ENCODE data around the gene PRDM11. TPM values are rescaled to one million over a fixed set of nuclear protein-coding genes. Genes with fewer than 3 reads are reported as not detected.

PRDM11 gene
- total RNA-seq, 1 experiment from 2014 or later, result 10.7 TPM

DNA sequence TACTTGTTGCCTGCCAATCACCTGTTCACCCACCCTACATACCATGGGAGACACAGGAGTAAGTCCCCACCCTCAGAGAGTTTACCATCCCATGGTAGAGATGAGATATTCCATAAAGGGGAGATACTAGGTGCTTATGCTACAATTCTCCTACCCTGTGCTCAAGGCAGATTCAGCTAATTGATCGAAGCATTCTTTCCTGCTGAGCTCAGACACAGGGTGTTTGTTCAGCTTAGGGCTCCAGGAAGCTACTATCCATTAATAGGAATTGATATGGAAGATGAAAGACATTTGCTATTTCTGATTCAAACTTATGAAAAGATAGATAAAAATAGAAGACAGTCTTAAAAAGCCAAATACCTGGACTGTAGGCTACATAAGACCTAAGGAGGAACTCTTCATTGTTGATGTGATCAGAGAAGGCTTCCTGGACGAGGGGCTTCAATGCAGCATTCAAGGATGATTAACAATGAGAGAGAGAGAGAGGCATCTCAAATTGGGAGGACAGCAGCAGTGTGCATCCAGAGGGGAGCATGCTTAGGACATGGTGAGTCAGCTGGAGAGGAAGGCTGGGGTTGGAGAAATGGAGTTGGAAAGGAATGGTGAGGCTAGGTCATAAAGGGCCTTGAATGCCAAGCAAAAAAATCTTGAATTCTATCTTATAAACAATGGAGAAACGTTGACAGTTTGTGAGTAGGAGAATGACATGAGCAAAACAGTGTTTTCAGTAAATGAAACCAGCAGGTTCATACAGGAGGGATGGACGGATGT, 124.7 kb downstream of the PRDM11 start:
- no peak overlapping the region for H3K4me2 ChIP-seq
- CTCF ChIA-PET, result no interaction called here
- no peak overlapping the region for H3K4me3 ChIP-seq

DNA sequence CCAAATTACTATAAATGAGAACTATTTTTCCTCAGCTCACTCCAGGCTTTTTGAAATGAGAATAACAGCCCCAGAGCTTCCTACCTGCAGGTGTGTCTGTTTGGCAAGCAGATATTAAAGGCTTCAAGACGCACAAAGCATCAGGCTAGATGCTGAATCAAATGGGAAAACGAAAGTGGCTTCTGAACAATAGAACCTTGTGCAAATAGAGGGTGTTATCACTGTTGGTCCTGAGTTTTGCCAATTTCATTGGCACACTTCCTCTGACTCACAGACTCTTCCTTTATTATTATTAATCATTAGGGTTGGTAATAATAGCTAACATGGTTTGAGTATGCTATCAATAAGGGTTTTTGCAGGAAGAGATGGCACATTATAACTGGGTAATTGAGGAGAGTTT, 126.3 kb downstream of the PRDM11 start:
- TF ChIP-seq, protein P1, sequence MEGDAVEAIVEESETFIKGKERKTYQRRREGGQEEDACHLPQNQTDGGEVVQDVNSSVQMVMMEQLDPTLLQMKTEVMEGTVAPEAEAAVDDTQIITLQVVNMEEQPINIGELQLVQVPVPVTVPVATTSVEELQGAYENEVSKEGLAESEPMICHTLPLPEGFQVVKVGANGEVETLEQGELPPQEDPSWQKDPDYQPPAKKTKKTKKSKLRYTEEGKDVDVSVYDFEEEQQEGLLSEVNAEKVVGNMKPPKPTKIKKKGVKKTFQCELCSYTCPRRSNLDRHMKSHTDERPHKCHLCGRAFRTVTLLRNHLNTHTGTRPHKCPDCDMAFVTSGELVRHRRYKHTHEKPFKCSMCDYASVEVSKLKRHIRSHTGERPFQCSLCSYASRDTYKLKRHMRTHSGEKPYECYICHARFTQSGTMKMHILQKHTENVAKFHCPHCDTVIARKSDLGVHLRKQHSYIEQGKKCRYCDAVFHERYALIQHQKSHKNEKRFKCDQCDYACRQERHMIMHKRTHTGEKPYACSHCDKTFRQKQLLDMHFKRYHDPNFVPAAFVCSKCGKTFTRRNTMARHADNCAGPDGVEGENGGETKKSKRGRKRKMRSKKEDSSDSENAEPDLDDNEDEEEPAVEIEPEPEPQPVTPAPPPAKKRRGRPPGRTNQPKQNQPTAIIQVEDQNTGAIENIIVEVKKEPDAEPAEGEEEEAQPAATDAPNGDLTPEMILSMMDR (conservative IDR thresholded peaks at IDR 0.05), result no peak
- no peak for TF ChIP-seq EZH2 (IDR thresholded peaks at IDR 0.05; ENCODE audit: low read depth)
- peaks cover 51% of the 10 kb centered on the region for H3K27me3 ChIP-seq (ENCODE audit: insufficient read depth, low read depth)
- no peak overlapping the region for H3K27ac ChIP-seq
- ChIA-PET CTCF (no interaction called here), POLR2A (ENCODE audit: unreplicated experiment) (no interaction called here)
- no TSS peak for BruUV-seq (replicated peaks)
- no peaks in the 10 kb centered on the region for H4K20me1 ChIP-seq (ENCODE audit: insufficient read depth)
- no peak overlapping the region for H2AFZ ChIP-seq
- H3K9me3 ChIP-seq (ENCODE audit: insufficient read depth, low read depth), result no peaks in the 10 kb centered on the region
- H3K4me3 ChIP-seq, result no peak overlapping the region
- no peaks in the 10 kb centered on the region for H3K4me1 ChIP-seq (replicated peaks; ENCODE audit: insufficient read depth)
- H3K4me2 ChIP-seq, result no peak overlapping the region
- no peaks in the 10 kb centered on the region for H3F3A ChIP-seq (ENCODE audit: insufficient read depth, low read depth)
- no peaks in the 10 kb centered on the region for H3K9me2 ChIP-seq (ENCODE audit: insufficient read depth)
- no peaks in the 10 kb centered on the region for H3K36me3 ChIP-seq (ENCODE audit: low read depth)
- intact Hi-C loops (cut with micrococcal nuclease; ENCODE audit: unreplicated experiment), result no loop called here
- H3K79me2 ChIP-seq (ENCODE audit: low read depth), result no peaks in the 10 kb centered on the region
- DNase-seq, result no peak

More for the DNA sequence above, 124.7 kb downstream of the PRDM11 start:
- Histone ChIP-seq H3K36me3 (ENCODE audit: low read depth) (no peaks in the 10 kb centered on the region), H3K4me1 (replicated peaks; ENCODE audit: insufficient read depth) (no peaks in the 10 kb centered on the region), H3K79me2 (ENCODE audit: low read depth) (no peaks in the 10 kb centered on the region), H3K27ac (no peak overlapping the region), H3K9me2 (ENCODE audit: insufficient read depth) (no peaks in the 10 kb centered on the region), H3K27me3 (ENCODE audit: insufficient read depth, low read depth) (peaks cover 52% of the 10 kb centered on the region), H3F3A (ENCODE audit: insufficient read depth, low read depth) (no peaks in the 10 kb centered on the region), H3K9me3 (ENCODE audit: insufficient read depth, low read depth) (no peaks in the 10 kb centered on the region), H2AFZ (no peak overlapping the region), H4K20me1 (ENCODE audit: insufficient read depth) (no peaks in the 10 kb centered on the region)
- intact Hi-C loops (cut with micrococcal nuclease; ENCODE audit: unreplicated experiment), result no loop called here
- TF ChIP-seq EZH2 (IDR thresholded peaks at IDR 0.05; ENCODE audit: low read depth), result no peak
- TF ChIP-seq, protein P1 (conservative IDR thresholded peaks at IDR 0.05), result no peak
- POLR2A ChIA-PET (ENCODE audit: unreplicated experiment), result no interaction called here
- DNase-seq, result no peak
- BruUV-seq (replicated peaks), result no TSS peak

DNA sequence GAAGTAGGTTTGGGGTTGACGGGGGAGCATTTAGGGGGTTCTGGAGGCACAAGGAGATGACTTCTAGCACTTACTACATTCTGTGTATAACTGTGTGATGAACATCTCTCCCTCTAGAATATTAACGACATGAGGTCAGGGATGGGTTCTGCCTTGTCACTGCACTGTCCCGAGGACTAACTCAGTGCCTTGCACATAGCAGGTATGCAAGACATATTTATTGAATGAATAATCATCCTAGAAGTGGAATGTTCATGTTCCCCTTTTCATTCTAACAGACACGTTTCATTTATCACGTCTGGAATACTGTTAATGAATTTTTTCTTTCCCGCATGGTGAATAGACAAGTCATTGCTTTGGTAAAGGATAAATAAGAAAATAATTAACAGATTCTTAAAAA, 127.1 kb downstream of the PRDM11 start:
- Histone ChIP-seq H3F3A (ENCODE audit: insufficient read depth, low read depth) (no peaks in the 10 kb centered on the region), H4K20me1 (ENCODE audit: insufficient read depth) (no peaks in the 10 kb centered on the region), H3K27ac (no peak overlapping the region), H3K9me2 (ENCODE audit: insufficient read depth) (no peaks in the 10 kb centered on the region), H3K9me3 (ENCODE audit: insufficient read depth, low read depth) (no peaks in the 10 kb centered on the region), H3K4me2 (no peak overlapping the region), H3K4me3 (no peak overlapping the region), H3K36me3 (ENCODE audit: low read depth) (no peaks in the 10 kb centered on the region), H3K79me2 (ENCODE audit: low read depth) (no peaks in the 10 kb centered on the region), H2AFZ (no peak overlapping the region), H3K27me3 (ENCODE audit: insufficient read depth, low read depth) (peaks cover 49% of the 10 kb centered on the region), H3K4me1 (replicated peaks; ENCODE audit: insufficient read depth) (no peaks in the 10 kb centered on the region)
- TF ChIP-seq, protein P1 (conservative IDR thresholded peaks at IDR 0.05), result no peak
- TF ChIP-seq EZH2 (IDR thresholded peaks at IDR 0.05; ENCODE audit: low read depth), result no peak
- BruUV-seq (replicated peaks), result no TSS peak
- ChIA-PET POLR2A (ENCODE audit: unreplicated experiment) (no interaction called here), CTCF (no interaction called here)
- no peak for DNase-seq
- intact Hi-C loops (cut with micrococcal nuclease; ENCODE audit: unreplicated experiment), result no loop called here

Measured in PC-9 (cell line).